IMR-90 (cell line): ENCODE data around the gene TEX53. TPM values are rescaled to one million over a fixed set of nuclear protein-coding genes. Genes with fewer than 3 reads are reported as not detected.

Source experiments
- ATAC-seq: fragments of 200-7000 bp; cut with Tn5 transposase; 2 replicates; pipeline ENCODE4 v1.9.1; 2020; ENCODE audit warnings: low read depth, mild to moderate bottlenecking, moderate library complexity
- BruUV-seq: library from RNA; stranded (reverse); fragments of 400-500 nt; replicated peaks from 2 replicates; lab custom pipeline; 2021; lab: Mats Ljungman, UMichigan
- CTCF ChIA-PET: fragments of 300-600 bp; formaldehyde crosslinking; extraction: SDS; loops from one replicate; lab custom pipeline; 2021; ENCODE audit warnings: antibody characterized with exemption; lab: Yijun Ruan, JAX
- POLR2A ChIA-PET: fragments of 300-600 bp; sonication (Branson Sonifier 250); formaldehyde crosslinking; loops from one replicate; lab custom pipeline; 2022; ENCODE audit warnings: antibody characterized with exemption; ENCODE audit not compliant: unreplicated experiment; lab: Charles Lee
- DNase-seq: peaks from one replicate; pipeline ENCODE4 v3.0.0; 2013
- H2AFZ ChIP-seq: replicated peaks from 2 replicates; pipeline ENCODE3; 2013; ENCODE audit warnings: low read length, mild to moderate bottlenecking; ENCODE audit not compliant: poor library complexity
- H2AK5ac ChIP-seq: 2 replicates; pipeline ENCODE4 v1.6.1; 2013; ENCODE audit warnings: low read depth, low read length, inconsistent platforms
- H2AK9ac ChIP-seq: replicated peaks from 2 replicates; pipeline ENCODE3; 2013; ENCODE audit warnings: mild to moderate bottlenecking, low read depth, low read length, moderate library complexity; ENCODE audit not compliant: poor library complexity
- H2BK120ac ChIP-seq: 2 replicates; pipeline ENCODE4 v1.6.1; 2013; ENCODE audit warnings: low read depth, low read length, inconsistent platforms
- H2BK15ac ChIP-seq: 3 replicates; pipeline ENCODE4 v1.6.1; 2013; ENCODE audit warnings: low read depth, low read length, inconsistent platforms
- H2BK20ac ChIP-seq: 2 replicates; pipeline ENCODE4 v1.6.1; 2013; ENCODE audit warnings: low read depth, mild to moderate bottlenecking, inconsistent platforms, low read length, moderate library complexity
- H2BK5ac ChIP-seq: 2 replicates; pipeline ENCODE4 v1.6.1; 2013; ENCODE audit warnings: mild to moderate bottlenecking, low read depth, low read length, inconsistent platforms; ENCODE audit not compliant: poor library complexity, severe bottlenecking
- H3K14ac ChIP-seq: replicated peaks from 2 replicates; pipeline ENCODE4 v1.6.1; 2013; ENCODE audit warnings: low read depth, low read length, inconsistent platforms
- H3K18ac ChIP-seq: 2 replicates; pipeline ENCODE4 v1.6.1; 2013; ENCODE audit warnings: low read depth, low read length, control low read depth
- H3K23ac ChIP-seq: 2 replicates; pipeline ENCODE4 v1.6.1; 2013; ENCODE audit warnings: low read depth, low read length, inconsistent platforms
- H3K27ac ChIP-seq: 2 replicates; pipeline ENCODE4 v1.5.1; 2013; ENCODE audit warnings: mild to moderate bottlenecking, control low read depth, low read length; ENCODE audit not compliant: insufficient read depth
- H3K27me3 ChIP-seq: 2 replicates; pipeline ENCODE4 v1.6.1; 2013; ENCODE audit warnings: low read length; ENCODE audit not compliant: control insufficient read depth, insufficient read depth
- H3K36me3 ChIP-seq: 2 replicates; pipeline ENCODE4 v1.6.1; 2013; ENCODE audit warnings: low read length, mixed read lengths; ENCODE audit not compliant: control insufficient read depth, insufficient read depth
- H3K4ac ChIP-seq: 2 replicates; pipeline ENCODE4 v1.6.1; 2013; ENCODE audit warnings: low read depth, low read length, inconsistent platforms
- H3K4me1 ChIP-seq: 2 replicates; pipeline ENCODE4 v1.6.1; 2013; ENCODE audit warnings: low read length, mixed read lengths; ENCODE audit not compliant: control insufficient read depth, insufficient read depth
- H3K4me2 ChIP-seq: 2 replicates; pipeline ENCODE4 v1.6.1; 2013; ENCODE audit warnings: low read depth, mild to moderate bottlenecking, control low read depth, low read length, moderate library complexity
- H3K4me3 ChIP-seq: 2 replicates; pipeline ENCODE4 v1.5.1; 2013; ENCODE audit warnings: low read depth, mild to moderate bottlenecking, control low read depth, low read length, moderate library complexity; ENCODE audit not compliant: insufficient read depth
- H3K56ac ChIP-seq: 2 replicates; pipeline ENCODE4 v1.6.1; 2013; ENCODE audit warnings: low read length, inconsistent platforms; ENCODE audit not compliant: insufficient read depth; ENCODE audit errors: extremely low read depth
- H3K79me1 ChIP-seq, 2 experiments: 2 replicates each; pipeline ENCODE4 v1.6.1; 2013; ENCODE audit warnings: low read length in 2 of 2, inconsistent platforms in 1 of 2, low read depth in 1 of 2
- H3K9ac ChIP-seq: 2 replicates; pipeline ENCODE4 v1.6.1; 2013; ENCODE audit warnings: low read depth, low read length, control low read depth
- H3K9me1 ChIP-seq: 2 replicates; pipeline ENCODE4 v1.6.1; 2013; ENCODE audit warnings: low read length, inconsistent platforms; ENCODE audit not compliant: insufficient read depth
- H3K9me3 ChIP-seq: 2 replicates; pipeline ENCODE4 v1.6.1; 2013; ENCODE audit warnings: low read length; ENCODE audit not compliant: control insufficient read depth, insufficient read depth
- H4K20me1 ChIP-seq: 2 replicates; pipeline ENCODE4 v1.6.1; 2013; ENCODE audit warnings: low read length, inconsistent platforms; ENCODE audit not compliant: insufficient read depth
- H4K5ac ChIP-seq: 2 replicates; pipeline ENCODE4 v1.6.1; 2013; ENCODE audit warnings: mild to moderate bottlenecking, low read depth, low read length, control low read depth
- H4K8ac ChIP-seq, 2 experiments: 2 replicates each; pipeline ENCODE4 v1.6.1; 2013; ENCODE audit warnings: low read depth in 2 of 2, low read length in 2 of 2, control low read depth in 1 of 2, inconsistent platforms in 1 of 2
- H4K91ac ChIP-seq: 2 replicates; pipeline ENCODE4 v1.6.1; 2013; ENCODE audit warnings: low read depth, low read length, inconsistent platforms; ENCODE audit not compliant: insufficient read depth
- BHLHE40 ChIP-seq: fragments of 150-350 bp; IDR thresholded peaks from 2 replicates; pipeline ENCODE4 v1.6.1; 2016; ENCODE audit warnings: mild to moderate bottlenecking, low read depth, low read length
- CEBPB ChIP-seq: IDR thresholded peaks from 2 replicates; pipeline ENCODE4 v1.6.1; 2012; ENCODE audit warnings: low read depth, low read length, improper control_type of control experiment
- CHD1 ChIP-seq: IDR thresholded peaks from 2 replicates; pipeline ENCODE4 v1.6.1; 2012; ENCODE audit warnings: low read depth, low read length, improper control_type of control experiment
- FOS ChIP-seq: fragments of 150-350 bp; IDR thresholded peaks from 2 replicates; pipeline ENCODE4 v1.6.1; 2016; ENCODE audit warnings: low read depth, low read length
- MAFK ChIP-seq: IDR thresholded peaks from 2 replicates; pipeline ENCODE4 v1.6.1; 2012; ENCODE audit warnings: low read depth, low read length, improper control_type of control experiment
- MAZ ChIP-seq: IDR thresholded peaks from 2 replicates; pipeline ENCODE4 v1.6.1; 2012; ENCODE audit warnings: low read depth, mild to moderate bottlenecking, low read length, improper control_type of control experiment, moderate library complexity, borderline replicate concordance
- MXI1 ChIP-seq: IDR thresholded peaks from 2 replicates; pipeline ENCODE4 v1.6.1; 2012; ENCODE audit warnings: low read depth, mild to moderate bottlenecking, low read length, moderate library complexity, borderline replicate concordance
- NFE2L2 ChIP-seq: fragments of 150-350 bp; IDR thresholded peaks from 2 replicates; pipeline ENCODE4 v1.6.1; 2016; ENCODE audit warnings: low read depth, mild to moderate bottlenecking, low read length
- POLR2A ChIP-seq: IDR thresholded peaks from 2 replicates; pipeline ENCODE4 v1.6.1; 2012; ENCODE audit warnings: mild to moderate bottlenecking, low read depth, low read length
- RAD21 ChIP-seq: IDR thresholded peaks from 2 replicates; pipeline ENCODE4 v1.6.1; 2012; ENCODE audit warnings: low read length, improper control_type of control experiment
- RCOR1 ChIP-seq: IDR thresholded peaks from 2 replicates; pipeline ENCODE4 v1.6.1; 2012; ENCODE audit warnings: mild to moderate bottlenecking, low read length, improper control_type of control experiment; ENCODE audit not compliant: insufficient replicate concordance
- RFX5 ChIP-seq: IDR thresholded peaks from 2 replicates; pipeline ENCODE4 v1.8.0; 2012; ENCODE audit warnings: low read depth, mild to moderate bottlenecking, low read length, moderate library complexity
- SMC3 ChIP-seq: fragments of 150-350 bp; IDR thresholded peaks from 2 replicates; pipeline ENCODE4 v1.6.1; 2016; ENCODE audit warnings: low read depth, mild to moderate bottlenecking, antibody characterized with exemption, low read length, moderate library complexity
- whole genome bisulfite sequencing, 2 experiments: methylation state at CpG; one replicate each; pipeline versions ENCODE4 v1.1.5 to v1.1.7; 2013; ENCODE audit warnings: missing lambda C conversion rate in 2 of 2; ENCODE audit not compliant: insufficient read length in 1 of 2; ENCODE audit errors: extremely low coverage in 2 of 2; 5-methylcytosine and 5-hydroxymethylcytosine counted together
- dilution Hi-C: fragments of 300-500 bp; cut with HindIII; formaldehyde crosslinking; loops from one replicate; pipeline ENCODE4 v1.14.3; 2018; ENCODE audit warnings: low sequenced_read_pairs; ENCODE audit not compliant: unreplicated experiment
- in situ Hi-C: fragments of 300-500 bp; cut with MboI; formaldehyde crosslinking; loops from 3 replicates; pipeline ENCODE4 v1.14.3; 2019; ENCODE audit warnings: low sequenced_read_pairs, inconsistent platforms, mixed read lengths
- intact Hi-C: fragments of 100-400 bp; cut with micrococcal nuclease; formaldehyde crosslinking; loops from 2 replicates; pipeline ENCODE4 v1.10.0; 2022
- polyA plus RNA-seq, 3 experiments: library from polyadenylated mRNA; depleted of rRNA; stranded (reverse); fragments of >200 nt; gene quantifications; 2 replicates each; pipeline ENCODE4 v1.2.3, GENCODE V29; 2012; ENCODE audit warnings: low replicate concordance in 1 of 3
- total RNA-seq: library from RNA; depleted of rRNA; stranded (reverse); fragments of >200 nt; gene quantifications from 2 replicates; pipeline ENCODE4 v1.2.3, GENCODE V29; 2012
- TF ChIP-seq, protein P1 (sequence below): conservative IDR thresholded peaks from 2 replicates; pipeline ENCODE4 v1.5.1; 2012; ENCODE audit warnings: mild to moderate bottlenecking, low read depth, low read length, improper control_type of control experiment
- TF ChIP-seq, protein P2 (sequence below): fragments of 150-350 bp; IDR thresholded peaks from 2 replicates; pipeline ENCODE4 v1.6.1; 2016; ENCODE audit warnings: low read depth, mild to moderate bottlenecking, low read length, moderate library complexity, borderline replicate concordance
- TF ChIP-seq, protein P3 (sequence below): fragments of 150-350 bp; IDR thresholded peaks from 2 replicates; pipeline ENCODE4 v1.6.1; 2017; ENCODE audit warnings: mild to moderate bottlenecking, antibody characterized with exemption, low read length, low read depth

TEX53 gene
- total and polyA plus RNA-seq, 2 of the 4 experiments (the other 2 are of a cell fraction), result not detected

DNA sequence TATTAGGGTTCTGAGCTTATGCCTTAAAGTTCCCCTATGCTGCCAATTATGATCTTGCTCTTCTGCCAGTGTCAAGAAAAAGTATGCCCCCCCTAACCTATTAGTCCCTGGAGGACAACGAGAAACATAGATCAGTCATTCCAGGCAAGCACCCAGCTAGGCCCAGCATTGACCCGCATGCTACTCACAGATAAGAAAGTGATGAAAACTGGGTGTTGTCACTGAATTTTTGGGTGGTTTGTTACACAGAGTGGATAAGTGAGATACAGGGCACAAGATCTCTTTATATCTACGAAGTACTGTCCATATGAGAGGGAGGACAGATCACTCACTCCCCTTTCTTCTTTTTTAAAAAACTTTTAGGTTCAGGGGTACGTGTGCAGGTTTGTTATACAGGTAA lies 30.8 kb upstream of the TEX53 start:
- ChIA-PET POLR2A (no interaction called here), CTCF (interaction anchor here (1.3 kb wide), 1 partner anchor 218 kb away, joined by 3 read pairs; no protein-coding TSS in a partner anchor)
- ATAC-seq, result no peak
- TF ChIP-seq BHLHE40, result no peak
- no peak for TF ChIP-seq RFX5
- TF ChIP-seq, protein P1, sequence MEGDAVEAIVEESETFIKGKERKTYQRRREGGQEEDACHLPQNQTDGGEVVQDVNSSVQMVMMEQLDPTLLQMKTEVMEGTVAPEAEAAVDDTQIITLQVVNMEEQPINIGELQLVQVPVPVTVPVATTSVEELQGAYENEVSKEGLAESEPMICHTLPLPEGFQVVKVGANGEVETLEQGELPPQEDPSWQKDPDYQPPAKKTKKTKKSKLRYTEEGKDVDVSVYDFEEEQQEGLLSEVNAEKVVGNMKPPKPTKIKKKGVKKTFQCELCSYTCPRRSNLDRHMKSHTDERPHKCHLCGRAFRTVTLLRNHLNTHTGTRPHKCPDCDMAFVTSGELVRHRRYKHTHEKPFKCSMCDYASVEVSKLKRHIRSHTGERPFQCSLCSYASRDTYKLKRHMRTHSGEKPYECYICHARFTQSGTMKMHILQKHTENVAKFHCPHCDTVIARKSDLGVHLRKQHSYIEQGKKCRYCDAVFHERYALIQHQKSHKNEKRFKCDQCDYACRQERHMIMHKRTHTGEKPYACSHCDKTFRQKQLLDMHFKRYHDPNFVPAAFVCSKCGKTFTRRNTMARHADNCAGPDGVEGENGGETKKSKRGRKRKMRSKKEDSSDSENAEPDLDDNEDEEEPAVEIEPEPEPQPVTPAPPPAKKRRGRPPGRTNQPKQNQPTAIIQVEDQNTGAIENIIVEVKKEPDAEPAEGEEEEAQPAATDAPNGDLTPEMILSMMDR, result no peak
- TF ChIP-seq CEBPB, result no peak
- TF ChIP-seq, protein P2, sequence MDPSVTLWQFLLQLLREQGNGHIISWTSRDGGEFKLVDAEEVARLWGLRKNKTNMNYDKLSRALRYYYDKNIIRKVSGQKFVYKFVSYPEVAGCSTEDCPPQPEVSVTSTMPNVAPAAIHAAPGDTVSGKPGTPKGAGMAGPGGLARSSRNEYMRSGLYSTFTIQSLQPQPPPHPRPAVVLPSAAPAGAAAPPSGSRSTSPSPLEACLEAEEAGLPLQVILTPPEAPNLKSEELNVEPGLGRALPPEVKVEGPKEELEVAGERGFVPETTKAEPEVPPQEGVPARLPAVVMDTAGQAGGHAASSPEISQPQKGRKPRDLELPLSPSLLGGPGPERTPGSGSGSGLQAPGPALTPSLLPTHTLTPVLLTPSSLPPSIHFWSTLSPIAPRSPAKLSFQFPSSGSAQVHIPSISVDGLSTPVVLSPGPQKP, result no peak
- TF ChIP-seq CHD1, result no peak
- TF ChIP-seq RAD21, result no peak
- TF ChIP-seq NFE2L2, result no peak
- TF ChIP-seq MXI1, result no peak
- TF ChIP-seq POLR2A, result no peak
- TF ChIP-seq, protein P3, sequence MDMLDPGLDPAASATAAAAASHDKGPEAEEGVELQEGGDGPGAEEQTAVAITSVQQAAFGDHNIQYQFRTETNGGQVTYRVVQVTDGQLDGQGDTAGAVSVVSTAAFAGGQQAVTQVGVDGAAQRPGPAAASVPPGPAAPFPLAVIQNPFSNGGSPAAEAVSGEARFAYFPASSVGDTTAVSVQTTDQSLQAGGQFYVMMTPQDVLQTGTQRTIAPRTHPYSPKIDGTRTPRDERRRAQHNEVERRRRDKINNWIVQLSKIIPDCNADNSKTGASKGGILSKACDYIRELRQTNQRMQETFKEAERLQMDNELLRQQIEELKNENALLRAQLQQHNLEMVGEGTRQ, result no peak
- TF ChIP-seq MAFK, result no peak
- TF ChIP-seq FOS, result no peak
- no peak for TF ChIP-seq MAZ
- no peak for TF ChIP-seq RCOR1
- TF ChIP-seq SMC3, result no peak
- no peak overlapping the region for H2AFZ ChIP-seq
- H3K9me3 ChIP-seq, result no peaks in the 10 kb centered on the region
- no TSS peak for BruUV-seq
- no peaks in the 10 kb centered on the region for H3K36me3 ChIP-seq
- H3K79me1 ChIP-seq, result no peaks in the 10 kb centered on the region
- H2BK20ac ChIP-seq, result peak overlapping the region; percentile 26; the same call in 1 of the 2 replicates
- no peak overlapping the region for H4K5ac ChIP-seq
- H3K9ac ChIP-seq, result no peak overlapping the region
- no peak for DNase-seq
- no peak overlapping the region for H3K4me3 ChIP-seq
- no peak overlapping the region for H3K4me2 ChIP-seq
- peaks cover 9% of the 10 kb centered on the region for H3K9me1 ChIP-seq
- H2AK5ac ChIP-seq, result peak overlapping the region; percentile 56; the same call in 1 of the 2 replicates
- H4K20me1 ChIP-seq, result no peaks in the 10 kb centered on the region
- no peak overlapping the region for H3K23ac ChIP-seq
- H3K4ac ChIP-seq, result no peak overlapping the region; the same call in 1 of the 2 replicates
- H2BK15ac ChIP-seq, result 0 out of 3 replicates have a peak overlapping the region, but pooled peaks have one; percentile 17
- WGBS, 2 experiments, result no CpG with 5 or more reads among the region's 4 CpGs
- no peak overlapping the region for H4K91ac ChIP-seq
- H3K56ac ChIP-seq, result no peak overlapping the region
- in situ Hi-C loops (no loop called here), intact Hi-C loops (no loop called here), dilution Hi-C loops (no loop called here)
- peaks cover 8% of the 10 kb centered on the region for H3K4me1 ChIP-seq
- H2BK5ac ChIP-seq, result no peak overlapping the region
- H3K18ac ChIP-seq, result no peak overlapping the region
- H4K8ac ChIP-seq, result no peak overlapping the region
- H3K14ac ChIP-seq, result no peak overlapping the region
- peak overlapping the region; percentile 31 for H2AK9ac ChIP-seq
- H3K27ac ChIP-seq, result no peak overlapping the region
- H3K27me3 ChIP-seq, result no peaks in the 10 kb centered on the region
- peak overlapping the region; percentile 16; the same call in 1 of the 2 replicates for H2BK120ac ChIP-seq
